GM10847 (cell line): ENCODE measurements around the gene LAMC3.

ENCODE experiments used
- POLR2A ChIP-seq: IDR thresholded peaks from 2 replicates; pipeline ENCODE4 v1.6.1; 2011; ENCODE audit not compliant: insufficient read length; ENCODE audit errors: extremely low read depth

Gene LAMC3

GRCh38 chr9:131092030-131092429, 83.1 kb downstream of the LAMC3 start:
- no peak for TF ChIP-seq POLR2A

- TF ChIP-seq POLR2A: no peak
These were observed 83.8 kb downstream of the LAMC3 start for GRCh38 chr9:131092548-131093440.

- TF ChIP-seq POLR2A: no peak
These were observed 85.0 kb downstream of the LAMC3 start for GRCh38 chr9:131094015-131094414.

- no peak for TF ChIP-seq POLR2A
These were observed 85.6 kb downstream of the LAMC3 start for GRCh38 chr9:131094622-131095021.

- TF ChIP-seq POLR2A: no peak
These were observed 86.8 kb downstream of the LAMC3 start for GRCh38 chr9:131095666-131096268.

- no peak for TF ChIP-seq POLR2A
These were observed 87.5 kb downstream of the LAMC3 start, which contains the start of gene AIF1L for GRCh38 chr9:131096269-131097125. AIF1L (plus strand) TSS chr9:131096531; CDS start chr9:131096630, 99 bp downstream.

GRCh38 chr9:131097126-131097947, 88.4 kb downstream of the LAMC3 start:
- TF ChIP-seq POLR2A: no peak

- no peak for TF ChIP-seq POLR2A
These were observed 88.9 kb downstream of the LAMC3 start for GRCh38 chr9:131097948-131098278.

- TF ChIP-seq POLR2A: no peak
These were observed 89.6 kb downstream of the LAMC3 start for GRCh38 chr9:131098391-131099101.

GRCh38 chr9:131099102-131099606, 90.2 kb downstream of the LAMC3 start:
- TF ChIP-seq POLR2A: no peak

GRCh38 chr9:131100445-131100844, 91.5 kb downstream of the LAMC3 start:
- TF ChIP-seq POLR2A: no peak

GRCh38 chr9:131101207-131101964, 92.4 kb downstream of the LAMC3 start:
- no peak for TF ChIP-seq POLR2A

- TF ChIP-seq POLR2A: no peak
These were observed 94.0 kb downstream of the LAMC3 start for GRCh38 chr9:131103024-131103423.

GRCh38 chr9:131103535-131103934, 94.6 kb downstream of the LAMC3 start:
- TF ChIP-seq POLR2A: no peak
